H9 (cell line): ENCODE data around the gene PLA2G5. TPM values are rescaled to one million over a fixed set of nuclear protein-coding genes. Genes with fewer than 3 reads are reported as not detected.

Source experiments
- DNase-seq: peaks from one replicate; pipeline ENCODE4 v3.0.0-alpha.2; 2017
- H2AFZ ChIP-seq: one replicate; pipeline ENCODE4 v1.6.1; 2013; ENCODE audit warnings: mild to moderate bottlenecking, low read length, control low read depth, moderate library complexity
- H2AK5ac ChIP-seq: 2 replicates; pipeline ENCODE4 v1.6.1; 2013; ENCODE audit warnings: low read length, control low read depth, mixed read lengths; ENCODE audit not compliant: insufficient read length
- H2BK120ac ChIP-seq: one replicate; pipeline ENCODE4 v1.6.1; 2013; ENCODE audit warnings: low read depth, mild to moderate bottlenecking, low read length, control low read depth, inconsistent platforms; ENCODE audit not compliant: poor library complexity, severe bottlenecking
- H2BK12ac ChIP-seq: 2 replicates; pipeline ENCODE4 v1.6.1; 2013; ENCODE audit warnings: low read length, control low read depth, mixed read lengths, low read depth; ENCODE audit not compliant: insufficient read length
- H2BK15ac ChIP-seq: 2 replicates; pipeline ENCODE4 v1.6.1; 2013; ENCODE audit warnings: low read depth, low read length, control low read depth
- H2BK20ac ChIP-seq: one replicate; pipeline ENCODE4 v1.6.1; 2013; ENCODE audit warnings: low read depth, mild to moderate bottlenecking, low read length, control low read depth, inconsistent platforms; ENCODE audit not compliant: poor library complexity, severe bottlenecking
- H2BK5ac ChIP-seq: 2 replicates; pipeline ENCODE4 v1.6.1; 2013; ENCODE audit warnings: low read length, control low read depth, mixed read lengths; ENCODE audit not compliant: insufficient read length
- H3K14ac ChIP-seq: 2 replicates; pipeline ENCODE4 v1.6.1; 2013; ENCODE audit warnings: low read length, control low read depth; ENCODE audit not compliant: insufficient read depth
- H3K18ac ChIP-seq: 2 replicates; pipeline ENCODE4 v1.6.1; 2013; ENCODE audit warnings: low read depth, mild to moderate bottlenecking, mixed read lengths, low read length, control low read depth; ENCODE audit not compliant: insufficient read length
- H3K23ac ChIP-seq: 2 replicates; pipeline ENCODE4 v1.6.1; 2013; ENCODE audit warnings: low read length, control low read depth, mixed read lengths, low read depth; ENCODE audit not compliant: insufficient read length
- H3K23me2 ChIP-seq: 2 replicates; pipeline ENCODE4 v1.6.1; 2013; ENCODE audit warnings: low read depth, mild to moderate bottlenecking, mixed read lengths, low read length, control low read depth; ENCODE audit not compliant: insufficient read length, poor library complexity, severe bottlenecking
- H3K27ac ChIP-seq: 2 replicates; pipeline ENCODE4 v1.5.1; 2013; ENCODE audit warnings: low read length, control low read depth, mixed read lengths, low read depth; ENCODE audit not compliant: insufficient read length
- H3K27me3 ChIP-seq: 2 replicates; pipeline ENCODE4 v1.6.1; 2013; ENCODE audit warnings: low read length, control low read depth, inconsistent platforms; ENCODE audit not compliant: insufficient read depth
- H3K4ac ChIP-seq: 2 replicates; pipeline ENCODE4 v1.6.1; 2013; ENCODE audit warnings: low read depth, mild to moderate bottlenecking, control low read depth, inconsistent platforms, low read length, moderate library complexity
- H3K4me1 ChIP-seq: 2 replicates; pipeline ENCODE4 v1.6.1; 2013; ENCODE audit warnings: low read length, control low read depth, inconsistent platforms; ENCODE audit not compliant: insufficient read depth
- H3K4me2 ChIP-seq: 2 replicates; pipeline ENCODE4 v1.6.1; 2013; ENCODE audit warnings: low read length, control low read depth, mixed read lengths; ENCODE audit not compliant: insufficient read length, insufficient read depth
- H3K56ac ChIP-seq: 2 replicates; pipeline ENCODE4 v1.6.1; 2013; ENCODE audit warnings: low read depth, mild to moderate bottlenecking, mixed read lengths, low read length, control low read depth; ENCODE audit not compliant: insufficient read length
- H3K79me1 ChIP-seq: 2 replicates; pipeline ENCODE4 v1.6.1; 2013; ENCODE audit warnings: low read depth, mild to moderate bottlenecking, moderate library complexity, low read length, control low read depth, inconsistent platforms; ENCODE audit not compliant: insufficient read depth, poor library complexity, severe bottlenecking
- H3K79me2 ChIP-seq: 2 replicates; pipeline ENCODE4 v1.6.1; 2013; ENCODE audit warnings: low read length, control low read depth, inconsistent platforms; ENCODE audit not compliant: insufficient read depth
- H3K9ac ChIP-seq: 2 replicates; pipeline ENCODE4 v1.6.1; 2013; ENCODE audit warnings: low read length, control low read depth, mixed read lengths; ENCODE audit not compliant: insufficient read length; ENCODE audit errors: extremely low read depth
- H3K9me3 ChIP-seq: one replicate; pipeline ENCODE4 v1.6.1; 2013; ENCODE audit warnings: low read depth, low read length, inconsistent platforms; ENCODE audit not compliant: control insufficient read depth
- H3T11ph ChIP-seq: one replicate; pipeline ENCODE4 v1.6.1; 2013; ENCODE audit warnings: mild to moderate bottlenecking, low read length, control low read depth, inconsistent platforms
- H4K20me1 ChIP-seq: one replicate; pipeline ENCODE4 v1.6.1; 2013; ENCODE audit not compliant: control insufficient read depth, insufficient read length, insufficient read depth
- H4K5ac ChIP-seq: 2 replicates; pipeline ENCODE4 v1.6.1; 2013; ENCODE audit warnings: low read depth, mild to moderate bottlenecking, mixed read lengths, low read length, control low read depth; ENCODE audit not compliant: insufficient read length
- H4K8ac ChIP-seq: replicated peaks from 2 replicates; pipeline ENCODE4 v1.6.1; 2013; ENCODE audit warnings: low read length, control low read depth, mixed read lengths, low read depth; ENCODE audit not compliant: insufficient read length
- H4K91ac ChIP-seq: 2 replicates; pipeline ENCODE4 v1.6.1; 2013; ENCODE audit warnings: low read depth, mild to moderate bottlenecking, moderate library complexity, mixed read lengths, low read length, control low read depth; ENCODE audit not compliant: insufficient read length
- H3K27ac Mint-ChIP-seq, 3 experiments: 2 replicates in 2 of 3; 3 replicates in 1 of 3; pipeline ENCODE4 v1.8.0; 2020 to 2021; ENCODE audit warnings: mixed read lengths in 3 of 3, mild to moderate bottlenecking in 1 of 3, moderate library complexity in 1 of 3
- H3K27me3 Mint-ChIP-seq: 2 replicates; pipeline ENCODE4 v1.8.0; 2021; ENCODE audit warnings: low read depth, mild to moderate bottlenecking, moderate library complexity, mixed read lengths
- H3K36me3 Mint-ChIP-seq, 3 experiments: 2 replicates in 2 of 3; 3 replicates in 1 of 3; pipeline ENCODE4 v1.8.0; 2020 to 2021; ENCODE audit warnings: low read depth in 3 of 3, mixed read lengths in 3 of 3; ENCODE audit not compliant: insufficient read depth in 1 of 3
- H3K4me1 Mint-ChIP-seq, 2 experiments: 2 replicates each; pipeline ENCODE4 v1.8.0; 2020; ENCODE audit warnings: mixed read lengths in 2 of 2
- H3K4me3 Mint-ChIP-seq, 2 experiments: 2 replicates in 1 of 2; 3 replicates in 1 of 2; pipeline ENCODE4 v1.8.0; 2020 to 2021; ENCODE audit warnings: mild to moderate bottlenecking in 2 of 2, mixed read lengths in 2 of 2, moderate library complexity in 1 of 2
- H3K9me3 Mint-ChIP-seq, 2 experiments: 2 replicates in 1 of 2; 3 replicates in 1 of 2; pipeline ENCODE4 v1.8.0; 2020; ENCODE audit warnings: mild to moderate bottlenecking in 2 of 2, mixed read lengths in 2 of 2, moderate library complexity in 1 of 2
- WGBS: extraction: QIAGEN DNeasy Blood & Tissue Kit; methylation state at CpG from one replicate; pipeline ENCODE4 v1.1.7; 2013; ENCODE audit warnings: missing lambda C conversion rate, low lambda C conversion rate, mixed read lengths; ENCODE audit not compliant: insufficient read length; ENCODE audit errors: extremely low coverage; 5-methylcytosine and 5-hydroxymethylcytosine counted together
- total RNA-seq: library from RNA; stranded (reverse); gene quantifications from 2 replicates; pipeline ENCODE4 v1.2.1, GENCODE V29; 2021
- TF ChIP-seq, protein P1 (sequence below): fragments of 200-600 bp; sonication (generic); conservative IDR thresholded peaks from 3 replicates; pipeline ENCODE4 v1.8.0; 2021; ENCODE audit warnings: antibody characterized with exemption, mild to moderate bottlenecking

PLA2G5 gene
- total RNA-seq, 1 experiment from 2014 or later = not detected

DNA sequence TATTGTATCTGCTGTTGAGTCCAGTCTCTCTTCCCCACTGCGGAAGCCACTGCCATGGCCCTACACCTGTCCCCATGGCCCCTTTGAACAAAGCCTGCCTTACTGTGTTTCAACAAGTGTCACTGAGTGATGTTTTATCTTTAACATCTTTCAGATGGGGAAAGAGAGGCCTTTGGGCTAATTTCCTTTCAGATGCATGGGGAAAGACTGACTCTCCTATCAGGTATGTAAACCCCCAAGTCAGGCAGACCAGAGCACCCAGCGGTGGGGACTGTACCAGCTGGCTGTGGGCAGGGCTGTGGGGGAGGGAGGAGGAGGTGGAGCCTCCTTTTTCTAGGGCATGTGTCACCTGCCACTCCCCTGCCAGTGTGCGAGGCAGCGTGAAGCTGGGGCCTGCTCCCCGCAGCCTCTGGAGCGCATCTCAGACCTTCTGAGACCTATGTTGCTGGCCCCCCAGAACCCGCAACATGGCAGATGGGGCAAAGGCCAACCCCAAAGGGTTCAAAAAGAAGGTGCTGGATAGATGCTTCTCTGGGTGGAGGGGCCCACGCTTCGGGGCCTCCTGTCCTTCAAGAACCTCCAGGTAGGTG lies 69.1 kb downstream of the PLA2G5 start, which contains the start of gene PLA2G2F:
Gene PLA2G2F (plus strand): TSS at position 363 of the 590 bp plus-strand sequence. CDS start 105 bp downstream, at position 468.
- no peak within 1 kb of the TSS for H3K27ac Mint-ChIP-seq
- no CpG with 5 or more reads among the region's 9 CpGs for WGBS
- Histone ChIP-seq H2BK5ac (no peak within 1 kb of the TSS), H3K27me3 (no peaks in the 10 kb centered on the region), H4K91ac (no peak within 1 kb of the TSS), H3K14ac (no peak within 1 kb of the TSS; the same call in 1 of the 2 replicates), H3K18ac (no peak within 1 kb of the TSS), H4K20me1 (no peaks in the 10 kb centered on the region), H2AFZ (no peak within 1 kb of the TSS), H3K4me1 (no peaks in the 10 kb centered on the region), H2BK12ac (no peak within 1 kb of the TSS), H4K8ac (no peak within 1 kb of the TSS), H3K9me3 (no peaks in the 10 kb centered on the region), H2BK20ac (no peak within 1 kb of the TSS), H2AK5ac (no peak within 1 kb of the TSS), H3K9ac (no peak within 1 kb of the TSS), H2BK120ac (no peak within 1 kb of the TSS), H3K23ac (no peak within 1 kb of the TSS), H3K27ac (no peak within 1 kb of the TSS), H3T11ph (no peak within 1 kb of the TSS), H3K79me2 (no peaks in the 10 kb centered on the region), H3K23me2 (no peaks in the 10 kb centered on the region), H2BK15ac (no peak within 1 kb of the TSS), H3K56ac (no peak within 1 kb of the TSS), H3K4ac (no peak within 1 kb of the TSS), H3K79me1 (no peaks in the 10 kb centered on the region), H3K4me2 (no peak within 1 kb of the TSS), H4K5ac (no peak within 1 kb of the TSS)
- no peaks in the 10 kb centered on the region; a peak in 1 of 5 replicates for H3K9me3 Mint-ChIP-seq
- peaks cover 3% of the 10 kb centered on the region for H3K27me3 Mint-ChIP-seq
- H3K4me3 Mint-ChIP-seq = no peak within 1 kb of the TSS
- peaks cover 0 to 6% of the 10 kb centered on the region in 2 experiments; a peak in 1 of 4 replicates for H3K4me1 Mint-ChIP-seq
- no peak for DNase-seq
- TF ChIP-seq, protein P1, sequence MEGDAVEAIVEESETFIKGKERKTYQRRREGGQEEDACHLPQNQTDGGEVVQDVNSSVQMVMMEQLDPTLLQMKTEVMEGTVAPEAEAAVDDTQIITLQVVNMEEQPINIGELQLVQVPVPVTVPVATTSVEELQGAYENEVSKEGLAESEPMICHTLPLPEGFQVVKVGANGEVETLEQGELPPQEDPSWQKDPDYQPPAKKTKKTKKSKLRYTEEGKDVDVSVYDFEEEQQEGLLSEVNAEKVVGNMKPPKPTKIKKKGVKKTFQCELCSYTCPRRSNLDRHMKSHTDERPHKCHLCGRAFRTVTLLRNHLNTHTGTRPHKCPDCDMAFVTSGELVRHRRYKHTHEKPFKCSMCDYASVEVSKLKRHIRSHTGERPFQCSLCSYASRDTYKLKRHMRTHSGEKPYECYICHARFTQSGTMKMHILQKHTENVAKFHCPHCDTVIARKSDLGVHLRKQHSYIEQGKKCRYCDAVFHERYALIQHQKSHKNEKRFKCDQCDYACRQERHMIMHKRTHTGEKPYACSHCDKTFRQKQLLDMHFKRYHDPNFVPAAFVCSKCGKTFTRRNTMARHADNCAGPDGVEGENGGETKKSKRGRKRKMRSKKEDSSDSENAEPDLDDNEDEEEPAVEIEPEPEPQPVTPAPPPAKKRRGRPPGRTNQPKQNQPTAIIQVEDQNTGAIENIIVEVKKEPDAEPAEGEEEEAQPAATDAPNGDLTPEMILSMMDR = no peak
- H3K36me3 Mint-ChIP-seq = no peaks in the 10 kb centered on the region
